ENCODE data around the gene GPC5.

GRCh38 chr13:91571681-91572080, 173.3 kb downstream of the GPC5 start:
- TF ChIP-seq CTCF (IDR thresholded peaks at IDR 0.05) (no peak), POLR2A (IDR thresholded peaks at IDR 0.05) (no peak)

All from uterus (tissue), 2 donors.